ENCODE data around the gene NELL2.

NELL2 gene

DNA sequence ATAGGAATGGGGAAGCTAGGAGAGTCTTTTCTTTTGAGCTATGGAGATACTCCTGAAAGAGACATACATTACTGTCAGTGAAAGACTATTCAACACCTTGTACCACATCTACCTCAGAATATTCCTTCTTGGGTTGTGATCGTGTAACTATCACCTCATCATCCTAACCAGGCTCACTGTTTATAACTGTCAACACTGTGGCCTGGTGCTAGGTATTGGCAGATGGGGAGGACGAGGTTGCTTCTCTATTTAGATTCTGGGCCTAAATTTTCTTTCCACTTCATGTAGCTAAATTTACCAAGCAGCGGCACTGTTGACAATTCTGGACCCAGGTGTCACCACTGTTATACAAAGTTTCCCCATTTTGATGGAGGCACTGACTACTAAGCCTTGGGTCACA, 354.4 kb downstream of the NELL2 start:
- DNase-seq (ENCODE audit: low read depth): no peak
- TF ChIP-seq, protein P1, sequence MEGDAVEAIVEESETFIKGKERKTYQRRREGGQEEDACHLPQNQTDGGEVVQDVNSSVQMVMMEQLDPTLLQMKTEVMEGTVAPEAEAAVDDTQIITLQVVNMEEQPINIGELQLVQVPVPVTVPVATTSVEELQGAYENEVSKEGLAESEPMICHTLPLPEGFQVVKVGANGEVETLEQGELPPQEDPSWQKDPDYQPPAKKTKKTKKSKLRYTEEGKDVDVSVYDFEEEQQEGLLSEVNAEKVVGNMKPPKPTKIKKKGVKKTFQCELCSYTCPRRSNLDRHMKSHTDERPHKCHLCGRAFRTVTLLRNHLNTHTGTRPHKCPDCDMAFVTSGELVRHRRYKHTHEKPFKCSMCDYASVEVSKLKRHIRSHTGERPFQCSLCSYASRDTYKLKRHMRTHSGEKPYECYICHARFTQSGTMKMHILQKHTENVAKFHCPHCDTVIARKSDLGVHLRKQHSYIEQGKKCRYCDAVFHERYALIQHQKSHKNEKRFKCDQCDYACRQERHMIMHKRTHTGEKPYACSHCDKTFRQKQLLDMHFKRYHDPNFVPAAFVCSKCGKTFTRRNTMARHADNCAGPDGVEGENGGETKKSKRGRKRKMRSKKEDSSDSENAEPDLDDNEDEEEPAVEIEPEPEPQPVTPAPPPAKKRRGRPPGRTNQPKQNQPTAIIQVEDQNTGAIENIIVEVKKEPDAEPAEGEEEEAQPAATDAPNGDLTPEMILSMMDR (IDR thresholded peaks at IDR 0.05; ENCODE audit: low read length, missing control alignments): no peak
- H3K4me3 ChIP-seq (replicated peaks; ENCODE audit: low read depth, low read length): no peak overlapping the region

DNA sequence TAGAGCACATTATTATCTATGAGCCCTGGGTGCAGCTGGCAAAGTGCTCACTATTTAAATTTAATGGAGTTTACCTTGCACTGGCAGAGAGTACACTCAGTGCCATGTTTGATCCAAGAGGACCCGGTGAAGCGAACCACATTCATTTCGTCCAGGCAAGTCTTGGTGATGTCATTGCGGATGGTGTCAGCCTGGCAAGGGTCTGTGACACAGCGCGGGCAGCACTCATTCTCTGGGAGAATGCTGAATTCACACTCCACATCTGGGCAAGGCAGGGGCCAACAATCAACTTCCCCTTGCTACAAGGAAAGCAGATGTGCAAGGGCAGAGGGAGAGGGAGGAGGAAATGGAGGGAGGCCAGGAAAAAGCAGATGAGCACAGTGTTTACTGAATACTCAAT, 356.2 kb downstream of the NELL2 start:
- no peak overlapping the region for H3K4me3 ChIP-seq (replicated peaks; ENCODE audit: low read depth, low read length)
- no peak for DNase-seq (ENCODE audit: low read depth)
- TF ChIP-seq, protein P1 (IDR thresholded peaks at IDR 0.05; ENCODE audit: low read length, missing control alignments): no peak

DNA sequence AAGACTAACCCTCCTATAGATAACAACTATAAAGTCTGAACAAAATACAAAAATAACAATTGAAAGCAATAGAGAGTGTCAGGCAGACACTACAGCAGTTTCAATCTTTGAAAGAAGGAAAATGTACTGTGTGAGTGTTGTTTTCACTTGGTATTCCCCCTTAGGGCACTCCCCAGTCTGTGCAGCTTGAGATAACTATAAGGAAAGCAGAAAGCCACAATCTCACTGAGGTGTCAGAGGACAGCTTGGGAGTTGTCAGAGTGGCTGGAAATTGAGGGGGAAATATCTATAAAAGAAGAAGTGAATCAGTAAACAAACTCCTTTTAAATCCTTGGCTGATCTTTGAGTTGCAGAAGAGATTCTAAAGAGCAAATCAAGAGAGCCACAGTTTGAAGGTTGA, 364.8 kb downstream of the NELL2 start:
- DNase-seq (ENCODE audit: low read depth): no peak
- TF ChIP-seq, protein P1 (IDR thresholded peaks at IDR 0.05; ENCODE audit: low read length, missing control alignments): no peak
- H3K4me3 ChIP-seq (replicated peaks; ENCODE audit: low read depth, low read length): no peak overlapping the region

DNA sequence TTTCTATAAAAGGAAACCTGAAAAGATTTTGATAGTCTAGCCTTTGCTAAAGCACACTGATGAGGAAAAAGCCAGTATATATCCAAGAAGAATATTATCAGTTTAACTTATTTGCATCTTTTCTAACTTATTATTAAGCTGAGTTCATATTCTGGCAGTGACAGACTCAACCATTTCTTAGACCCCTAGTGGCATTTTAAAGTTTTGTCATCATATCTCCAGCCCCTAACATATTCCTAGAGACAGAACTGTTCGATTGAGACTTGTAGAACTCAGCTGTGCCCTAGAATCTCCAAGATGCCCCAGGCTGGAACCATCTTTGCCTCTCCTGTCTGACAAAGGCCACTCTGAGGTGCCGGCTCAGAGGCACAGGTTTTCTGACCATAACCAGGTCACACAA, 365.6 kb downstream of the NELL2 start:
- H3K4me3 ChIP-seq (replicated peaks; ENCODE audit: low read depth, low read length): no peak overlapping the region
- no peak for DNase-seq (ENCODE audit: low read depth)
- TF ChIP-seq, protein P1 (IDR thresholded peaks at IDR 0.05; ENCODE audit: low read length, missing control alignments): no peak

GRCh38 chr12:44510076-44510475, 366.0 kb downstream of the NELL2 start:
- no peak overlapping the region for H3K4me3 ChIP-seq (replicated peaks; ENCODE audit: low read depth, low read length)
- DNase-seq (ENCODE audit: low read depth): no peak
- TF ChIP-seq, protein P1 (IDR thresholded peaks at IDR 0.05; ENCODE audit: low read length, missing control alignments): no peak

GRCh38 chr12:44509471-44509870, 366.6 kb downstream of the NELL2 start:
- H3K4me3 ChIP-seq (replicated peaks; ENCODE audit: low read depth, low read length): no peak overlapping the region
- TF ChIP-seq, protein P1 (IDR thresholded peaks at IDR 0.05; ENCODE audit: low read length, missing control alignments): no peak
- DNase-seq (ENCODE audit: low read depth): no peak

- no peak for DNase-seq (ENCODE audit: low read depth)
- TF ChIP-seq, protein P1 (IDR thresholded peaks at IDR 0.05; ENCODE audit: low read length, missing control alignments): no peak
Measured at GRCh38 chr12:44507461-44507860, 368.7 kb downstream of the NELL2 start.

More at GRCh38 chr12:44507461-44507860, 368.7 kb downstream of the NELL2 start:
- no peak overlapping the region for H3K4me3 ChIP-seq (replicated peaks; ENCODE audit: low read depth, low read length)
